ENCODE measurements around the gene MOG. TPM values are rescaled to one million over a fixed set of nuclear protein-coding genes. Genes with fewer than 3 reads are reported as not detected.
"Not testable (repeated sequence)": the region's sequence is repeated elsewhere in the genome, so short reads cannot be mapped to it uniquely, and the experiment has no call there.

Gene MOG
- total RNA-seq, 3 donors from 2014 or later = not detected

DNA sequence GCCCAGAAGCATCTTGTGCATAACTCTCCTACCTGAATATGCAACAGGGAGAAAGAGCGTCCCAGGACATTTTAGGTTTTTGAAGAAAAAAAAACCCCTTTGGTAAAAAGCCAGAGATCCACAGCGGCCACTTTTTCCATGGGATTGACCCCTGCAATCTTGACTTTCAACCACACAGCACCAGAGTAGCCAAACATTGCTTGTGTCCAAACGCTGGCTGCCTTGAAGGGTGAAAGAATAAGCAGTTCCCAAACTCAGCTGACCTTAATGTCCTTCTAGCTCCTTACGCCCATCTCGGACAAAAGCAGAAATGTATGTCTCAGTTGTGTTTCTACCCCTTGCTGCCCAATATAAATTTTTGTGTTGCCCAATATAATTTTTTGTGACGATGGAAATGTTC is 1.2 kb upstream of the MOG start:
- no peak overlapping the region for H3K4me3 Mint-ChIP-seq
- no peaks in the 10 kb centered on the region for H3K36me3 Mint-ChIP-seq (ENCODE audit: insufficient read depth)
- no peak for DNase-seq
- H3K4me1 Mint-ChIP-seq (ENCODE audit: low read depth) = peaks cover 4% of the 10 kb centered on the region
- no peak for ATAC-seq
- no peaks in the 10 kb centered on the region for H3K9me3 Mint-ChIP-seq
- peaks cover 33% of the 10 kb centered on the region for H3K27me3 Mint-ChIP-seq (ENCODE audit: low read depth)

DNA sequence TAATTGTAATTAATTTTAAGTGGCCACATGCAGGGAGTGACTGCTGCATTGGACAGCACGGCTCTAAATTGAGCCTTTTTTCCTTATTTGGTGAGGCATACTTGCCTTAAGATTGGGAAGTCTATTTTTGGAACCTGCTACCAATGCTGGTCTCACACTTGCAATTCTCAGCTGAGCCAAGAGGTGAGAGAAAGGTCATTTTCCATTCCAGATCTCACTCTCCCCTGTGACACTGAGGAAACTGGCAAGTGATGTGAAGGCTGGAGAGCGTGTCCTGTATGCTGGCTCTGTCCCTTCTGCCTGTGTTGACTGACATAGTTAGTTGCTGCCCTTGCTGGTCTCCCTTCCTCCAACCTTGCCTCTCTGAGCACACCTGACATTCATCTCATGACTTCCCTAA is 735 bp upstream of the MOG start:
- no peaks in the 10 kb centered on the region for H3K9me3 Mint-ChIP-seq
- no peak for ATAC-seq
- no peaks in the 10 kb centered on the region for H3K36me3 Mint-ChIP-seq (ENCODE audit: insufficient read depth)
- peaks cover 4% of the 10 kb centered on the region for H3K4me1 Mint-ChIP-seq (ENCODE audit: low read depth)
- H3K4me3 Mint-ChIP-seq = no peak overlapping the region
- H3K27me3 Mint-ChIP-seq (ENCODE audit: low read depth) = peaks cover 38% of the 10 kb centered on the region
- DNase-seq = no peak

- Mint-ChIP-seq H3K4me3 (no peak overlapping the region), H3K9me3 (no peaks in the 10 kb centered on the region), H3K36me3 (ENCODE audit: insufficient read depth) (no peaks in the 10 kb centered on the region)
Measured at GRCh38 chr6:29661071-29661470, 4.2 kb downstream of the MOG start.

DNA sequence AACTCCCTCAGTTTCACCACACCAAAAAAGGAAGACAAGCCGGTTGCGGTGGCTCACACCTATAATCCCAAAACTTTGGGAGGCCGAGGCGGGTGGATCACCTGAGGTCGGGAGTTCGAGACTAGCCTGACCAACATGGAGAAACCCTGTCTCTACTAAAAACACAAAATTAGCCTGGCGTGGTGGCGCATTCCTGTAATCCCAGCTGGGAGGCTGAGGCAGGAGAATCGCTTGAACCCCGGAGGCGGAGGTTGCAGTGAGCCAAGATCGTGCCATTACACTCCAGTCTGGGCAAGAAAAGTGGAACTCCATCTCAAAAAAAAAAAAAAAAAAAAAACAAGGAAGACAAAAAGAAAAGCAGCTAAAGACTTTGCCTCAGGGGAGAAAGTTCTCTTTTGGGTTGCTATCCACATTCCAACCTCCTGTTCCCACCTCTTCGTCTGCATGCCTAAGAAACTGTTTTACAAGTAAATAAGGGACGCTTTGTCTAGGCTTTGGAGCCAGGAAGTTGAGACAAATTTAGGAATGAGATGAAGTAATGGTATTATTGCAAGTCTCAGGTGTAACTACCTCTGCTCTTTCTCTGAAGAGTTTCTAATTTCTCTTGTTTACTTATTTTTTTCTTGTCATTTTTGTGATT is 4.7 kb downstream of the MOG start:
- H3K4me3 Mint-ChIP-seq; DNase-seq; H3K9me3 Mint-ChIP-seq; ATAC-seq; H3K4me1 Mint-ChIP-seq (ENCODE audit: low read depth); H3K36me3 Mint-ChIP-seq (ENCODE audit: insufficient read depth): not testable (repeated sequence)
- H3K27me3 Mint-ChIP-seq (ENCODE audit: low read depth) = peaks cover 54% of the 10 kb centered on the region

More at GRCh38 chr6:29661071-29661470, 4.2 kb downstream of the MOG start:
- DNase-seq (no peak), ATAC-seq (no peak)
- no peaks in the 10 kb centered on the region for H3K4me1 Mint-ChIP-seq (ENCODE audit: low read depth)
- peaks cover 52% of the 10 kb centered on the region for H3K27me3 Mint-ChIP-seq (ENCODE audit: low read depth)

DNA sequence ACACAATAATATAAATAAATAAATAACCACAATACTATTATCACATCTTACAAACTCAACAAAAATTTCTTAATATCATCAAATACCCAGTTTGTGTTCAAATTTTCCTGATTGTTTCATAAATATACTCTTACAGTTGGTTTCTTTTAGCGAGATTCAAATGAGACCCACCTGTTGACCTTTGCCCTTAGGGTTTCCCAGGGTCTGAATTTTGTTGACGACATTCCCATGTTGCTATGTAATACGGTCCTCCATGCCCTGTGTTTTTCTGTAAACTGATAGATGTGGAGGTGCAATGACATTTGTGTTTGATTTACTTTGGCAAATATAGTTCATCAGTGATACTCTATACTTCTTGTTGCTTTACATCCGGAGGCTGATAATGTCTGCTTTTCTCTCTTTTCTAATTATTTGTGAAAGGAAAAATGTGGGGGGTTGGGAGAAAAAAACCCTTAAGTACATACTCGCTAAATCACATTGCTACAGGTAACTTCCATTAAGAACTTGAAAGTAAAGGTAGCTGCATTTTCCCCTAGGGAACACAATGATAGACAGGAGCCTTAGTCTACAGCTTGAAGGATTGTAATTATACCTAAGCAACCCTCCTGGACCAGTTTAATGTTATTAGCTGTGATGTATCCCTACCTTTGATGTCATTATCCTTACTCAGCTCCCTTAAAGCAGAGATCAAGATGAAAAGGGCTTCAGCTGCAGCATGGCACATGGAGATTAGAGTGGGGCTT is 6.6 kb downstream of the MOG start:
- ATAC-seq = no peak
- Mint-ChIP-seq H3K36me3 (ENCODE audit: insufficient read depth) (no peaks in the 10 kb centered on the region), H3K4me1 (ENCODE audit: low read depth) (no peaks in the 10 kb centered on the region), H3K27me3 (ENCODE audit: low read depth) (peaks cover 51% of the 10 kb centered on the region), H3K4me3 (no peak overlapping the region), H3K9me3 (no peaks in the 10 kb centered on the region)
- no peak for DNase-seq

GRCh38 chr6:29665942-29666825 is 9.3 kb downstream of the MOG start:
- ATAC-seq = no peak
- peaks cover 44% of the 10 kb centered on the region for H3K27me3 Mint-ChIP-seq (ENCODE audit: low read depth)
- no peaks in the 10 kb centered on the region for H3K9me3 Mint-ChIP-seq
- no peaks in the 10 kb centered on the region for H3K4me1 Mint-ChIP-seq (ENCODE audit: low read depth)
- H3K36me3 Mint-ChIP-seq (ENCODE audit: insufficient read depth) = no peaks in the 10 kb centered on the region
- DNase-seq = no peak
- H3K4me3 Mint-ChIP-seq = no peak overlapping the region

- Mint-ChIP-seq H3K4me1 (ENCODE audit: low read depth) (no peaks in the 10 kb centered on the region), H3K27me3 (ENCODE audit: low read depth) (peaks cover 42% of the 10 kb centered on the region), H3K9me3 (no peaks in the 10 kb centered on the region)
Measured at GRCh38 chr6:29666826-29667130, 9.9 kb downstream of the MOG start.

GRCh38 chr6:29667158-29667557 is 10.3 kb downstream of the MOG start:
- H3K4me1 Mint-ChIP-seq (ENCODE audit: low read depth) = no peaks in the 10 kb centered on the region
- ATAC-seq (no peak), DNase-seq (no peak)
- no peaks in the 10 kb centered on the region for H3K9me3 Mint-ChIP-seq
- peaks cover 39% of the 10 kb centered on the region for H3K27me3 Mint-ChIP-seq (ENCODE audit: low read depth)
- H3K4me3 Mint-ChIP-seq = no peak overlapping the region
- no peaks in the 10 kb centered on the region for H3K36me3 Mint-ChIP-seq (ENCODE audit: insufficient read depth)

More at GRCh38 chr6:29666826-29667130, 9.9 kb downstream of the MOG start:
- H3K4me3 Mint-ChIP-seq = no peak overlapping the region
- no peak for ATAC-seq
- no peaks in the 10 kb centered on the region for H3K36me3 Mint-ChIP-seq (ENCODE audit: insufficient read depth)
- no peak for DNase-seq

GRCh38 chr6:29671026-29671425 is 14.1 kb downstream of the MOG start:
- DNase-seq (no peak), ATAC-seq (no peak)
- Mint-ChIP-seq H3K36me3 (ENCODE audit: insufficient read depth) (no peaks in the 10 kb centered on the region), H3K4me3 (no peak overlapping the region), H3K4me1 (ENCODE audit: low read depth) (no peaks in the 10 kb centered on the region), H3K9me3 (no peaks in the 10 kb centered on the region), H3K27me3 (ENCODE audit: low read depth) (peaks cover 28% of the 10 kb centered on the region)

DNA sequence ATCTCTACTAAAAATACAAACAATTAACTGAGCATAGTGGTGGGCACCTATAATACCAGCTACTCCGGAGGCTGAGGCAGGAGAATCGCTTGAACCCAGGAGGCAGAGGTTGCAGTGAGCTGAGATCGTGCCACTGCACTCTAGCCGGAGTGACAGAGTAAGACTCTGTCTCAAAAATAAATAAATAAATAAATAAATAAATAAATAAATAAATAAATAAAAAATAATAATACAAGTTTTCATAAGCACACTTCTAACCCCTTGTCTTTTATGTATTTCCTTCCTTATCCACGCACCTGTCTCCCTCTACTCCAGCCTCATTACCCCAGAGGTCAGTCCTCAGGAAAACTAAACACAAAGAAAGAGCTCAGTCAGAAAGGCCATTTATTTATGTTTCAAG is 15.2 kb downstream of the MOG start:
- not testable (repeated sequence) for ATAC-seq; H3K9me3 Mint-ChIP-seq; DNase-seq; H3K4me1 Mint-ChIP-seq (ENCODE audit: low read depth); H3K4me3 Mint-ChIP-seq; H3K36me3 Mint-ChIP-seq (ENCODE audit: insufficient read depth)
- H3K27me3 Mint-ChIP-seq (ENCODE audit: low read depth) = peaks cover 26% of the 10 kb centered on the region

DNA sequence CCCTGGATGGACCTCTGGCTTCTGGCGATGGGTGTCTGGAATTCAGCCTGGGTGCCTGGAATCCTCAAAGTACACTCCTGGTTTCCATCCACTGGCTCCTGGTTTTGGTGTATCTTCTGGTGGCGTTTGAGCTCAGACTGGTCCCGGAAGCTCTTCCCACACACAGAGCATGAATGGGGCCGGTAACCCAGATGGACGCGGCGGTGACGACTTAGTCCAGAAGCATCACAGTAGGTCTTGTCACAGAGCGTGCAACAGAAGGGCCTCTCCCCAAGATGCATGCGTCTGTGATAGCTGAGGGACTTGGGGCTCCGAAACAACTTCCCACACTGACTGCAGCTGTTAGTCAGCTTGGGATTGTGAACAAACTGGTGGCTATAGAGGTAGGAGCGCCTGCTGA is 16.3 kb downstream of the MOG start:
- Mint-ChIP-seq H3K36me3 (ENCODE audit: insufficient read depth) (no peaks in the 10 kb centered on the region), H3K4me1 (ENCODE audit: low read depth) (peaks cover 6% of the 10 kb centered on the region), H3K27me3 (ENCODE audit: low read depth) (peaks cover 22% of the 10 kb centered on the region), H3K4me3 (no peak overlapping the region), H3K9me3 (no peaks in the 10 kb centered on the region)
- DNase-seq (no peak), ATAC-seq (no peak)

DNA sequence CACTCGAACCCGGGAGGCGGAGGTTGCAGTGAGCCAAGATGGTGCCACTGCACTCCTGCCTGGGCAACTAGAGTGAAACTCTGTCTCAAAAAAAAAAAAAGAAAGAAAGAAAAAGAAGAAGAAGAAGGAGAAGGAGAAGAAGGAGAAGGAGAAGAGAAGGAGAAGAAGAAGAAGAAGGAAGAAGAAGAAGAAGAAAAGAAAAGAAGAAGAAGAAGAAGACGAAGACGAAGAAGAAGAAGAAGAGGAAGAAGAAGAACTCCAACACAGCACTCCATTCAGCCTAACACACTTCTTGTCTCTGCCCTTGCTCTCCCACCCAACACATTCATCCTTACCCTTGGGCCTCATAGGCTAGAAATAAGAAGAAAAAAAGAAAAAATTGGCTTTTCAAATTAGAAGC is 17.1 kb downstream of the MOG start:
- Mint-ChIP-seq H3K9me3 (no peaks in the 10 kb centered on the region), H3K36me3 (ENCODE audit: insufficient read depth) (no peaks in the 10 kb centered on the region), H3K4me3 (no peak overlapping the region), H3K27me3 (ENCODE audit: low read depth) (peaks cover 18% of the 10 kb centered on the region), H3K4me1 (ENCODE audit: low read depth) (peaks cover 6% of the 10 kb centered on the region)
- ATAC-seq = no peak
- DNase-seq = no peak

GRCh38 chr6:29675561-29675960 is 18.7 kb downstream of the MOG start:
- Mint-ChIP-seq H3K4me3 (no peak overlapping the region), H3K9me3 (no peaks in the 10 kb centered on the region), H3K27me3 (ENCODE audit: low read depth) (peaks cover 13% of the 10 kb centered on the region), H3K36me3 (ENCODE audit: insufficient read depth) (no peaks in the 10 kb centered on the region), H3K4me1 (ENCODE audit: low read depth) (peaks cover 6% of the 10 kb centered on the region)
- ATAC-seq (no peak), DNase-seq (no peak)

DNA sequence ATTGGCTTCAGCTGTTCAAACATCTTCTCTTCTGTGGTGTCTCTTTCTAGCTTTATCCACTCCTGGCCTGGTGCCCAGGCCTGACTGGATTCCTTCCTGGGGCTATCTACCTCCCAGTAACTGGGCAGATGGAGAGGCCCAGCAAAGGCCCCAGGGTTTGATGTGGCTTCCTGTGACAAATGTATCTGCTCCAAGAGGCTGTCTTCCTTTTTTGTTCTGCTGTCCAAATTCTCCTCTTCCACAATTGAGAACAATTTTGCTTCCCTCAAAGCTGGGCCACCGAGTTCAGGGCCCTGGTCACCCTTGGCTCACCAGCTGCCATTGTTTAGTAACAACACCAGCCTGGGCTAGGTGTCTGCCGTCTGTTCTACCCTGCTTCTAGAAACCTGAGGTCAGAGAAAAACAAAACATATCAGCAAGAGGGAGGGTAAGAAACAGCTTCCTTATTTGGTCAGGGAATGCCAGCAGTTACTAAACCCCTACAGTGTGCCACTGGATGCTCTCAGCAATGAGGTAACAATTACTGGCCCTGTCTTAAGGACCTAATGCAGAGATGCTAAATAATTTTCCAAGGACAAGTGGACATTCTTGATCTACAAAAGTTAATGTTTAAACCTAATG is 20.2 kb downstream of the MOG start:
- Mint-ChIP-seq H3K27me3 (ENCODE audit: low read depth) (peaks cover 3% of the 10 kb centered on the region), H3K9me3 (no peaks in the 10 kb centered on the region), H3K4me3 (no peak overlapping the region), H3K36me3 (ENCODE audit: insufficient read depth) (no peaks in the 10 kb centered on the region), H3K4me1 (ENCODE audit: low read depth) (peaks cover 6% of the 10 kb centered on the region)
- ATAC-seq (no peak), DNase-seq (no peak)

Data from activated T-cell treated with anti-CD3 and anti-CD28 coated beads, Interleukin-2, amount 50 U/mL, for 4 hours (primary cell).